CD4-positive, alpha-beta T cell treated with Interleukin-1 beta for 1 hour (primary cell): ENCODE results near the gene PRSS22.

Experiments
- DNase-seq, 2 donors: peaks; one replicate each; pipeline ENCODE4 v3.0.0-alpha.2; 2020 to 2022

PRSS22 gene

GRCh38 chr16:2827831-2828520 lies 30.0 kb downstream of the PRSS22 start:
- no peak for DNase-seq

- DNase-seq, result no peak
Observed at GRCh38 chr16:2827374-2827791, 30.6 kb downstream of the PRSS22 start.

- no peak for DNase-seq
Observed at GRCh38 chr16:2826591-2827373, 31.2 kb downstream of the PRSS22 start.

GRCh38 chr16:2825906-2826305 lies 32.1 kb downstream of the PRSS22 start:
- DNase-seq, result no peak

- no peak for DNase-seq
Observed at GRCh38 chr16:2825049-2825742, 32.8 kb downstream of the PRSS22 start.

- DNase-seq, result no peak
Observed at GRCh38 chr16:2824626-2825025, 33.3 kb downstream of the PRSS22 start.

GRCh38 chr16:2822496-2822895 lies 35.5 kb downstream of the PRSS22 start:
- DNase-seq, result no peak

- DNase-seq, result no peak
Observed at GRCh38 chr16:2822158-2822495, 35.8 kb downstream of the PRSS22 start.

GRCh38 chr16:2821487-2822157 lies 36.3 kb downstream of the PRSS22 start:
- no peak for DNase-seq

GRCh38 chr16:2820836-2821486 lies 37.0 kb downstream of the PRSS22 start:
- no peak for DNase-seq

- DNase-seq, result no peak
Observed at GRCh38 chr16:2819939-2820835, 37.8 kb downstream of the PRSS22 start.

GRCh38 chr16:2819179-2819938 lies 38.6 kb downstream of the PRSS22 start:
- no peak for DNase-seq

GRCh38 chr16:2818272-2818876 lies 39.6 kb downstream of the PRSS22 start:
- DNase-seq, result no peak

GRCh38 chr16:2817340-2818271 lies 40.4 kb downstream of the PRSS22 start:
- no peak for DNase-seq

- DNase-seq, result peak; percentile 42 to 51
Observed at GRCh38 chr16:2816751-2817339, 41.1 kb downstream of the PRSS22 start, which contains the start of gene PRSS21. Gene PRSS21 (plus strand): TSS chr16:2817237. CDS start chr16:2817269, 32 bp downstream.

GRCh38 chr16:2815299-2815771 lies 42.6 kb downstream of the PRSS22 start:
- DNase-seq, result no peak

- no peak for DNase-seq
Observed at GRCh38 chr16:2814551-2815298, 43.2 kb downstream of the PRSS22 start.

- DNase-seq, result no peak
Observed at GRCh38 chr16:2813771-2814221, 44.2 kb downstream of the PRSS22 start.
